IMR-90 (cell line): ENCODE data around the gene STARD8. TPM values are rescaled to one million over a fixed set of nuclear protein-coding genes. Genes with fewer than 3 reads are reported as not detected.
A peak's percentile ranks its signal among the peaks of the same experiment; 100 is the strongest.

Source experiments
- ATAC-seq: fragments of 200-7000 bp; cut with Tn5 transposase; 2 replicates; pipeline ENCODE4 v1.9.1; 2020; ENCODE audit warnings: low read depth, mild to moderate bottlenecking, moderate library complexity
- BruUV-seq: library from RNA; stranded (reverse); fragments of 400-500 nt; replicated peaks from 2 replicates; lab custom pipeline; 2021; lab: Mats Ljungman, UMichigan
- CTCF ChIA-PET: fragments of 300-600 bp; formaldehyde crosslinking; extraction: SDS; loops from one replicate; lab custom pipeline; 2021; ENCODE audit warnings: antibody characterized with exemption; lab: Yijun Ruan, JAX
- POLR2A ChIA-PET: fragments of 300-600 bp; sonication (Branson Sonifier 250); formaldehyde crosslinking; loops from one replicate; lab custom pipeline; 2022; ENCODE audit warnings: antibody characterized with exemption; ENCODE audit not compliant: unreplicated experiment; lab: Charles Lee
- DNase-seq: peaks from one replicate; pipeline ENCODE4 v3.0.0; 2013
- H2AFZ ChIP-seq: replicated peaks from 2 replicates; pipeline ENCODE3; 2013; ENCODE audit warnings: low read length, mild to moderate bottlenecking; ENCODE audit not compliant: poor library complexity
- H2AK5ac ChIP-seq: 2 replicates; pipeline ENCODE4 v1.6.1; 2013; ENCODE audit warnings: low read depth, low read length, inconsistent platforms
- H2AK9ac ChIP-seq: replicated peaks from 2 replicates; pipeline ENCODE3; 2013; ENCODE audit warnings: mild to moderate bottlenecking, low read depth, low read length, moderate library complexity; ENCODE audit not compliant: poor library complexity
- H2BK120ac ChIP-seq: 2 replicates; pipeline ENCODE4 v1.6.1; 2013; ENCODE audit warnings: low read depth, low read length, inconsistent platforms
- H2BK15ac ChIP-seq: 3 replicates; pipeline ENCODE4 v1.6.1; 2013; ENCODE audit warnings: low read depth, low read length, inconsistent platforms
- H2BK20ac ChIP-seq: 2 replicates; pipeline ENCODE4 v1.6.1; 2013; ENCODE audit warnings: low read depth, mild to moderate bottlenecking, inconsistent platforms, low read length, moderate library complexity
- H2BK5ac ChIP-seq: 2 replicates; pipeline ENCODE4 v1.6.1; 2013; ENCODE audit warnings: mild to moderate bottlenecking, low read depth, low read length, inconsistent platforms; ENCODE audit not compliant: poor library complexity, severe bottlenecking
- H3K14ac ChIP-seq: replicated peaks from 2 replicates; pipeline ENCODE4 v1.6.1; 2013; ENCODE audit warnings: low read depth, low read length, inconsistent platforms
- H3K18ac ChIP-seq: 2 replicates; pipeline ENCODE4 v1.6.1; 2013; ENCODE audit warnings: low read depth, low read length, control low read depth
- H3K23ac ChIP-seq: 2 replicates; pipeline ENCODE4 v1.6.1; 2013; ENCODE audit warnings: low read depth, low read length, inconsistent platforms
- H3K27ac ChIP-seq: 2 replicates; pipeline ENCODE4 v1.5.1; 2013; ENCODE audit warnings: mild to moderate bottlenecking, control low read depth, low read length; ENCODE audit not compliant: insufficient read depth
- H3K27me3 ChIP-seq: 2 replicates; pipeline ENCODE4 v1.6.1; 2013; ENCODE audit warnings: low read length; ENCODE audit not compliant: control insufficient read depth, insufficient read depth
- H3K36me3 ChIP-seq: 2 replicates; pipeline ENCODE4 v1.6.1; 2013; ENCODE audit warnings: low read length, mixed read lengths; ENCODE audit not compliant: control insufficient read depth, insufficient read depth
- H3K4ac ChIP-seq: 2 replicates; pipeline ENCODE4 v1.6.1; 2013; ENCODE audit warnings: low read depth, low read length, inconsistent platforms
- H3K4me1 ChIP-seq: 2 replicates; pipeline ENCODE4 v1.6.1; 2013; ENCODE audit warnings: low read length, mixed read lengths; ENCODE audit not compliant: control insufficient read depth, insufficient read depth
- H3K4me2 ChIP-seq: 2 replicates; pipeline ENCODE4 v1.6.1; 2013; ENCODE audit warnings: low read depth, mild to moderate bottlenecking, control low read depth, low read length, moderate library complexity
- H3K4me3 ChIP-seq: 2 replicates; pipeline ENCODE4 v1.5.1; 2013; ENCODE audit warnings: low read depth, mild to moderate bottlenecking, control low read depth, low read length, moderate library complexity; ENCODE audit not compliant: insufficient read depth
- H3K56ac ChIP-seq: 2 replicates; pipeline ENCODE4 v1.6.1; 2013; ENCODE audit warnings: low read length, inconsistent platforms; ENCODE audit not compliant: insufficient read depth; ENCODE audit errors: extremely low read depth
- H3K79me1 ChIP-seq, 2 experiments: 2 replicates each; pipeline ENCODE4 v1.6.1; 2013; ENCODE audit warnings: low read length in 2 of 2, inconsistent platforms in 1 of 2, low read depth in 1 of 2
- H3K9ac ChIP-seq: 2 replicates; pipeline ENCODE4 v1.6.1; 2013; ENCODE audit warnings: low read depth, low read length, control low read depth
- H3K9me1 ChIP-seq: 2 replicates; pipeline ENCODE4 v1.6.1; 2013; ENCODE audit warnings: low read length, inconsistent platforms; ENCODE audit not compliant: insufficient read depth
- H3K9me3 ChIP-seq: 2 replicates; pipeline ENCODE4 v1.6.1; 2013; ENCODE audit warnings: low read length; ENCODE audit not compliant: control insufficient read depth, insufficient read depth
- H4K20me1 ChIP-seq: 2 replicates; pipeline ENCODE4 v1.6.1; 2013; ENCODE audit warnings: low read length, inconsistent platforms; ENCODE audit not compliant: insufficient read depth
- H4K5ac ChIP-seq: 2 replicates; pipeline ENCODE4 v1.6.1; 2013; ENCODE audit warnings: mild to moderate bottlenecking, low read depth, low read length, control low read depth
- H4K8ac ChIP-seq, 2 experiments: 2 replicates each; pipeline ENCODE4 v1.6.1; 2013; ENCODE audit warnings: low read depth in 2 of 2, low read length in 2 of 2, control low read depth in 1 of 2, inconsistent platforms in 1 of 2
- H4K91ac ChIP-seq: 2 replicates; pipeline ENCODE4 v1.6.1; 2013; ENCODE audit warnings: low read depth, low read length, inconsistent platforms; ENCODE audit not compliant: insufficient read depth
- BHLHE40 ChIP-seq: fragments of 150-350 bp; IDR thresholded peaks from 2 replicates; pipeline ENCODE4 v1.6.1; 2016; ENCODE audit warnings: mild to moderate bottlenecking, low read depth, low read length
- MAFK ChIP-seq: IDR thresholded peaks from 2 replicates; pipeline ENCODE4 v1.6.1; 2012; ENCODE audit warnings: low read depth, low read length, improper control_type of control experiment
- MAZ ChIP-seq: IDR thresholded peaks from 2 replicates; pipeline ENCODE4 v1.6.1; 2012; ENCODE audit warnings: low read depth, mild to moderate bottlenecking, low read length, improper control_type of control experiment, moderate library complexity, borderline replicate concordance
- NFE2L2 ChIP-seq: fragments of 150-350 bp; IDR thresholded peaks from 2 replicates; pipeline ENCODE4 v1.6.1; 2016; ENCODE audit warnings: low read depth, mild to moderate bottlenecking, low read length
- POLR2A ChIP-seq: IDR thresholded peaks from 2 replicates; pipeline ENCODE4 v1.6.1; 2012; ENCODE audit warnings: mild to moderate bottlenecking, low read depth, low read length
- RAD21 ChIP-seq: IDR thresholded peaks from 2 replicates; pipeline ENCODE4 v1.6.1; 2012; ENCODE audit warnings: low read length, improper control_type of control experiment
- RCOR1 ChIP-seq: IDR thresholded peaks from 2 replicates; pipeline ENCODE4 v1.6.1; 2012; ENCODE audit warnings: mild to moderate bottlenecking, low read length, improper control_type of control experiment; ENCODE audit not compliant: insufficient replicate concordance
- WGBS, 2 experiments: methylation state at CpG; one replicate each; pipeline versions ENCODE4 v1.1.5 to v1.1.7; 2013; ENCODE audit warnings: missing lambda C conversion rate in 2 of 2; ENCODE audit not compliant: insufficient read length in 1 of 2; ENCODE audit errors: extremely low coverage in 2 of 2; 5-methylcytosine and 5-hydroxymethylcytosine counted together
- dilution Hi-C: fragments of 300-500 bp; cut with HindIII; formaldehyde crosslinking; loops from one replicate; pipeline ENCODE4 v1.14.3; 2018; ENCODE audit warnings: low sequenced_read_pairs; ENCODE audit not compliant: unreplicated experiment
- in situ Hi-C: fragments of 300-500 bp; cut with MboI; formaldehyde crosslinking; loops from 3 replicates; pipeline ENCODE4 v1.14.3; 2019; ENCODE audit warnings: low sequenced_read_pairs, inconsistent platforms, mixed read lengths
- intact Hi-C: fragments of 100-400 bp; cut with micrococcal nuclease; formaldehyde crosslinking; loops from 2 replicates; pipeline ENCODE4 v1.10.0; 2022
- polyA plus RNA-seq, 3 experiments: library from polyadenylated mRNA; depleted of rRNA; stranded (reverse); fragments of >200 nt; gene quantifications; 2 replicates each; pipeline ENCODE4 v1.2.3, GENCODE V29; 2012; ENCODE audit warnings: low replicate concordance in 1 of 3
- total RNA-seq: library from RNA; depleted of rRNA; stranded (reverse); fragments of >200 nt; gene quantifications from 2 replicates; pipeline ENCODE4 v1.2.3, GENCODE V29; 2012
- TF ChIP-seq, protein P1 (sequence below): fragments of 150-350 bp; IDR thresholded peaks from 2 replicates; pipeline ENCODE4 v1.6.1; 2017; ENCODE audit warnings: mild to moderate bottlenecking, antibody characterized with exemption, low read length, low read depth
- TF ChIP-seq, protein P2 (sequence below): fragments of 150-350 bp; IDR thresholded peaks from 2 replicates; pipeline ENCODE4 v1.6.1; 2016; ENCODE audit warnings: low read depth, mild to moderate bottlenecking, low read length, moderate library complexity, borderline replicate concordance
- TF ChIP-seq, protein P3 (sequence below): conservative IDR thresholded peaks from 2 replicates; pipeline ENCODE4 v1.5.1; 2012; ENCODE audit warnings: mild to moderate bottlenecking, low read depth, low read length, improper control_type of control experiment

The STARD8 gene
- total and polyA plus RNA-seq, 2 of the 4 experiments (the other 2 are of a cell fraction): 1.6 to 2.3 TPM

DNA sequence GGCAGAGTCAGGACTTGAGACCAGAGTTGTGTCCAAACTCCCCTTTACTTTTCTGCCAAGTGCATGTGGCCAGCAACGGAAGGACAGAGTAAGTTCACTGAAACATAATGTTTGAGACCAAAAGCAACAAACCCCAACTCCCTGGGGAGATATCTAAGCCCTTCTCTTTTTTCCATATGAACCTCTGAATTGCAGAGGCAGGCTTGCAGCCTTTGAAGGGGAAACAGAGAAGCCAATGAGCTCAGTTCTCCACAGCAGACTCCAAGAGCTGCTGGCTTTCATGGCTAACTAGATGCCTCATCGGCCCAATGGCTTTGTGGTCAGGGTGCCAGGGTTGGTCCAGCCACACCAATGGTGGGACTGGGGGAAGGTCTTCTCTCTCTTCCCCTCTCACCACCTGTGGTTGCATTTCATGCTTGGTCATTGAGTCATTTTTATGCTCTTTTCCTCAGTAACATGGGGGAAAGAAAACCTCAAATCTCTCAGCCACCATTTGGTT is 34.0 kb downstream of the STARD8 start:
- no peak overlapping the region for H4K5ac ChIP-seq
- TF ChIP-seq, protein P1, sequence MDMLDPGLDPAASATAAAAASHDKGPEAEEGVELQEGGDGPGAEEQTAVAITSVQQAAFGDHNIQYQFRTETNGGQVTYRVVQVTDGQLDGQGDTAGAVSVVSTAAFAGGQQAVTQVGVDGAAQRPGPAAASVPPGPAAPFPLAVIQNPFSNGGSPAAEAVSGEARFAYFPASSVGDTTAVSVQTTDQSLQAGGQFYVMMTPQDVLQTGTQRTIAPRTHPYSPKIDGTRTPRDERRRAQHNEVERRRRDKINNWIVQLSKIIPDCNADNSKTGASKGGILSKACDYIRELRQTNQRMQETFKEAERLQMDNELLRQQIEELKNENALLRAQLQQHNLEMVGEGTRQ: no peak
- no peak for TF ChIP-seq RAD21
- no peak for TF ChIP-seq NFE2L2
- no peak for TF ChIP-seq MAZ
- TF ChIP-seq BHLHE40: no peak
- TF ChIP-seq, protein P2, sequence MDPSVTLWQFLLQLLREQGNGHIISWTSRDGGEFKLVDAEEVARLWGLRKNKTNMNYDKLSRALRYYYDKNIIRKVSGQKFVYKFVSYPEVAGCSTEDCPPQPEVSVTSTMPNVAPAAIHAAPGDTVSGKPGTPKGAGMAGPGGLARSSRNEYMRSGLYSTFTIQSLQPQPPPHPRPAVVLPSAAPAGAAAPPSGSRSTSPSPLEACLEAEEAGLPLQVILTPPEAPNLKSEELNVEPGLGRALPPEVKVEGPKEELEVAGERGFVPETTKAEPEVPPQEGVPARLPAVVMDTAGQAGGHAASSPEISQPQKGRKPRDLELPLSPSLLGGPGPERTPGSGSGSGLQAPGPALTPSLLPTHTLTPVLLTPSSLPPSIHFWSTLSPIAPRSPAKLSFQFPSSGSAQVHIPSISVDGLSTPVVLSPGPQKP: no peak
- no peak for TF ChIP-seq RCOR1
- TF ChIP-seq MAFK: no peak
- no peak for TF ChIP-seq POLR2A
- TF ChIP-seq, protein P3, sequence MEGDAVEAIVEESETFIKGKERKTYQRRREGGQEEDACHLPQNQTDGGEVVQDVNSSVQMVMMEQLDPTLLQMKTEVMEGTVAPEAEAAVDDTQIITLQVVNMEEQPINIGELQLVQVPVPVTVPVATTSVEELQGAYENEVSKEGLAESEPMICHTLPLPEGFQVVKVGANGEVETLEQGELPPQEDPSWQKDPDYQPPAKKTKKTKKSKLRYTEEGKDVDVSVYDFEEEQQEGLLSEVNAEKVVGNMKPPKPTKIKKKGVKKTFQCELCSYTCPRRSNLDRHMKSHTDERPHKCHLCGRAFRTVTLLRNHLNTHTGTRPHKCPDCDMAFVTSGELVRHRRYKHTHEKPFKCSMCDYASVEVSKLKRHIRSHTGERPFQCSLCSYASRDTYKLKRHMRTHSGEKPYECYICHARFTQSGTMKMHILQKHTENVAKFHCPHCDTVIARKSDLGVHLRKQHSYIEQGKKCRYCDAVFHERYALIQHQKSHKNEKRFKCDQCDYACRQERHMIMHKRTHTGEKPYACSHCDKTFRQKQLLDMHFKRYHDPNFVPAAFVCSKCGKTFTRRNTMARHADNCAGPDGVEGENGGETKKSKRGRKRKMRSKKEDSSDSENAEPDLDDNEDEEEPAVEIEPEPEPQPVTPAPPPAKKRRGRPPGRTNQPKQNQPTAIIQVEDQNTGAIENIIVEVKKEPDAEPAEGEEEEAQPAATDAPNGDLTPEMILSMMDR: no peak
- CTCF ChIA-PET: no interaction called here
- no peak overlapping the region for H3K4me3 ChIP-seq
- no peak overlapping the region for H2AFZ ChIP-seq
- H3K27ac ChIP-seq: no peak overlapping the region
- no peaks in the 10 kb centered on the region for H3K79me1 ChIP-seq
- no peak overlapping the region for H3K9ac ChIP-seq
- no peak overlapping the region for H2AK9ac ChIP-seq
- no peak overlapping the region for H2BK120ac ChIP-seq
- POLR2A ChIA-PET: no interaction called here
- DNase-seq: peak; percentile 60
- no peak for ATAC-seq
- H4K91ac ChIP-seq: no peak overlapping the region
- peaks cover 14% of the 10 kb centered on the region; the same call in 1 of the 2 replicates for H3K27me3 ChIP-seq
- no peaks in the 10 kb centered on the region for H3K9me1 ChIP-seq
- H3K23ac ChIP-seq: no peak overlapping the region
- H4K8ac ChIP-seq: no peak overlapping the region
- BruUV-seq: no TSS peak
- no peak overlapping the region for H3K14ac ChIP-seq
- no peaks in the 10 kb centered on the region for H3K9me3 ChIP-seq
- intact Hi-C loops (no loop called here), in situ Hi-C loops (no loop called here), dilution Hi-C loops (no loop called here)
- H3K4ac ChIP-seq: no peak overlapping the region
- no peak overlapping the region for H3K4me2 ChIP-seq
- no peak overlapping the region for H2AK5ac ChIP-seq
- peaks cover 7% of the 10 kb centered on the region for H3K4me1 ChIP-seq
- H2BK5ac ChIP-seq: no peak overlapping the region
- no peak overlapping the region for H3K18ac ChIP-seq
- no peak overlapping the region for H2BK20ac ChIP-seq
- WGBS, 2 experiments: no CpG with 5 or more reads among the region's 2 CpGs
- no peaks in the 10 kb centered on the region for H4K20me1 ChIP-seq
- H3K36me3 ChIP-seq: no peaks in the 10 kb centered on the region
- H3K56ac ChIP-seq: no peak overlapping the region
- no peak overlapping the region for H2BK15ac ChIP-seq
